Right lobe of liver (tissue), 6 donors: ENCODE measurements around the gene OR5D13. TPM values are rescaled to one million over a fixed set of nuclear protein-coding genes. Genes with fewer than 3 reads are reported as not detected.

Experiments used
- ATAC-seq, 4 donors: fragments of 200-7000 bp; cut with Tn5 transposase; one replicate each; pipeline ENCODE4 v1.9.1; 2020; ENCODE audit warnings: mild to moderate bottlenecking in 4 of 4, moderate library complexity in 4 of 4
- DNase-seq, 3 donors: peaks; one replicate each; pipeline ENCODE4 v3.0.0-alpha.2; 2020
- H3K27ac ChIP-seq, 3 donors: fragments of 200-600 bp; one replicate each; pipeline ENCODE4 v1.8.0; 2022
- H3K27me3 ChIP-seq, 2 donors: fragments of 200-600 bp; one replicate each; pipeline ENCODE4 v1.8.0; 2022
- H3K36me3 ChIP-seq, 4 donors: fragments of 200-600 bp; sonication (generic) in 1 of 4; one replicate each; pipeline versions ENCODE4 v1.5.1 to v1.8.0; 2017 to 2022; ENCODE audit warnings: control low read depth in 1 of 4
- H3K4me1 ChIP-seq, 4 donors: fragments of 200-600 bp; sonication (generic) in 1 of 4; one replicate each; pipeline versions ENCODE4 v1.5.1 to v1.8.0; 2017 to 2022; ENCODE audit warnings: control low read depth in 1 of 4
- H3K4me3 ChIP-seq, 3 donors: fragments of 200-600 bp; one replicate each; pipeline ENCODE4 v1.8.0; 2022
- H3K9me3 ChIP-seq, 4 donors: fragments of 200-600 bp; sonication (generic) in 1 of 4; one replicate each; pipeline versions ENCODE4 v1.5.1 to v1.8.0; 2017 to 2022; ENCODE audit warnings: control low read depth in 1 of 4
- CTCF ChIP-seq, 4 donors: fragments of 200-600 bp in 3 of 4; fragments of 450-650 bp in 1 of 4; IDR thresholded peaks; one replicate each; pipeline versions ENCODE4 v1.5.1 to v1.8.0; 2016 to 2022; ENCODE audit warnings: antibody characterized with exemption in 4 of 4, mild to moderate bottlenecking in 2 of 4
- POLR2A ChIP-seq: fragments of 450-650 bp; IDR thresholded peaks from one replicate; pipeline ENCODE4 v1.6.1; 2017; ENCODE audit warnings: antibody characterized with exemption, mild to moderate bottlenecking
- WGBS: methylation state at CpG from one replicate; pipeline ENCODE4 v1.1.6; 2018; ENCODE audit warnings: low coverage, low lambda C conversion rate; ENCODE audit not compliant: insufficient coverage; ENCODE audit errors: missing lambda C conversion rate; 5-methylcytosine and 5-hydroxymethylcytosine counted together
- intact Hi-C, 2 donors: fragments of 100-400 bp; cut with DNase I; formaldehyde crosslinking; loops; one replicate each; pipeline versions ENCODE4 v1.11.2 to v1.14.1; 2022
- long read RNA-seq: library from polyadenylated mRNA; unstranded; transcript quantifications from one replicate; pipeline ENCODE4 v2.0.0, GENCODE V29; 2019
- total RNA-seq, 6 experiments: library from RNA; depleted of rRNA in 2 of 6; stranded (reverse); fragments of >200 nt in 2 of 6; fragmentation: NEBNext Ultra II Directional in 3 of 6; extraction: Animal tissue kit (Norgen Biotek cat#: 25700) in 3 of 6; gene quantifications; one replicate each; pipeline versions ENCODE4 v1.1.0 to v1.2.4, GENCODE V29; 2016 to 2023
- donor health status: DM: no; HTN: yes; CAD: no.
- donor health status: DM: no; HTN: no; CAD: no.
- donor health status: DM: no; HTN: no; CAD: no.
- donor health status: DM: no; HTN: yes; CAD: no.
- donor health status: DM: no; HTN: yes; CAD: no.

The OR5D13 gene, protein sequence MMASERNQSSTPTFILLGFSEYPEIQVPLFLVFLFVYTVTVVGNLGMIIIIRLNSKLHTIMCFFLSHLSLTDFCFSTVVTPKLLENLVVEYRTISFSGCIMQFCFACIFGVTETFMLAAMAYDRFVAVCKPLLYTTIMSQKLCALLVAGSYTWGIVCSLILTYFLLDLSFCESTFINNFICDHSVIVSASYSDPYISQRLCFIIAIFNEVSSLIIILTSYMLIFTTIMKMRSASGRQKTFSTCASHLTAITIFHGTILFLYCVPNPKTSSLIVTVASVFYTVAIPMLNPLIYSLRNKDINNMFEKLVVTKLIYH
- not detected for total RNA-seq
- long read RNA-seq = 0 reads

DNA sequence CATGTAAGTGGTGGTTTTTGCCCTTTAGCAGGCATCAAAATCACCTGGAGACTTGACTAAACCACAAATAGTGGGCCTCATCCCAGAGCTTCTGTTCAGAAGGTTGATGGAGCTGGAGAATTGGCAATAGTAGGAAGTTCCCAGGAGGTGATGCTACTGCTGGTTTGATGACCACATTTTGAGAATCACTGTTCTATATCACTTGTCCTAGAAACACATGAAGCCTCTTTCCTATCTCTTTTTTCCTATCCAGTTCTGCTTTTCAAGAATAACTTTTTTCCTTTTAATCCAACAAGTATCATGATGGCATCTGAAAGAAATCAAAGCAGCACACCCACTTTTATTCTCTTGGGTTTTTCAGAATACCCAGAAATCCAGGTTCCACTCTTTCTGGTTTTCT is at the start of gene OR5D13:
Gene OR5D13, plus strand, starts transcription at position 301 of the 400 bp plus-strand sequence. Its CDS starts 0 bp downstream, at position 301.
- TF ChIP-seq POLR2A (no peak), CTCF (IDR thresholded peaks at IDR 0.05) (no peak)
- ATAC-seq = no peak
- no peak for DNase-seq
- intact Hi-C loops = no loop called here
- H3K4me3 ChIP-seq = no peak within 1 kb of the TSS
- no peaks in the 10 kb centered on the region for H3K9me3 ChIP-seq
- H3K27ac ChIP-seq = no peak within 1 kb of the TSS
- H3K36me3 ChIP-seq = no peaks in the 10 kb centered on the region
- no peaks in the 10 kb centered on the region for H3K4me1 ChIP-seq
- H3K27me3 ChIP-seq = no peaks in the 10 kb centered on the region

- no peaks in the 10 kb centered on the region for H3K4me1 ChIP-seq
- DNase-seq = no peak
- WGBS = 15% methylated on average over 5 of the region's 5 CpGs
Measured at GRCh38 chr11:55726715-55727324, 46.4 kb upstream of the OR5D13 start.

DNA sequence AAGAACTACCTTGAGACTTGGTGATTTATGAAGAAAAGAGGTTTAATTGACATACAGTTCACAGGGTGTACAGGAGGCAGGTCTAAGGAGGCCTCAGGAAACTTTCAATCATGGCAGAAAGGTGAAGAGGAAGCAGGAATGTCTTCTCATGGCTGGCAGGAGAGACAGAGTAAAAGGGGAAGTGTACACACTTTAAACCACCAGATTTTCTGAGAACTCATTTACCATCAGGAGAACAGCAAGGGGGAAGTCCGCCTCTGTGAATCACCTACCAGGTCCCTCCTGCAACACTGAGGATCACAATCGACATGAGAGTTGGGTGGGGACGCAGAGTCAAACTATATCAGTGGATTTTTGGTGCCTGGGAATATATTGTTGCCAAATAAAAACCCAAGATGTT is 40.3 kb upstream of the OR5D13 start:
- 21% methylated on average over 3 of the region's 3 CpGs for WGBS
- DNase-seq = no peak
- Histone ChIP-seq H3K4me3 (no peak overlapping the region), H3K27me3 (no peaks in the 10 kb centered on the region), H3K36me3 (no peaks in the 10 kb centered on the region), H3K9me3 (no peaks in the 10 kb centered on the region), H3K4me1 (no peaks in the 10 kb centered on the region), H3K27ac (no peak overlapping the region)
- ATAC-seq = no peak
- TF ChIP-seq POLR2A (no peak), CTCF (IDR thresholded peaks at IDR 0.05) (no peak)
- intact Hi-C loops = no loop called here

More at GRCh38 chr11:55726715-55727324, 46.4 kb upstream of the OR5D13 start:
- no peak overlapping the region for H3K27ac ChIP-seq
- ATAC-seq = no peak
- H3K9me3 ChIP-seq = peaks cover 0 to 3% (median 0%) of the 10 kb centered on the region in 4 donors
- intact Hi-C loops = no loop called here
- H3K27me3 ChIP-seq = no peaks in the 10 kb centered on the region
- no peak overlapping the region for H3K4me3 ChIP-seq
- TF ChIP-seq CTCF (IDR thresholded peaks at IDR 0.05) = peak in 1 of 4 donors; percentile 10
- no peak for TF ChIP-seq POLR2A
- no peaks in the 10 kb centered on the region for H3K36me3 ChIP-seq

DNA sequence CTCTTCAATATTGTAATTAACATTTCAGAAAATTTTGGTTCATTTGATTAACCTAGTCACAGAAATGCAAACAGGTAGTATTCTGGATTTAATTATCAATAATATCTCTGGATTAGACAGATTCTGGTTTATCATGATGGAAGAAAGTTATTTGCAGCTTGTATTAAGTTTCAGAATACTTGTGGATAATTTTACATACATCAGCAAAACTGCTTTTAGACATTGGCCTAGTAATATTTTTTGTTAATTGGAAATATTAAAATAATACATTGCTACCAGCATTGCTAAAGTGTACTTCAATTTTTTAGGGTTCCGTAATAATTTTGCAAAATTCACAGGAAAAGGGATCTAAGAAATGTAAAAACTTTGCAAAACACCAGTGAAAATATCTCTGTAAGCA is 18.4 kb downstream of the OR5D13 start:
- H3K4me1 ChIP-seq = no peaks in the 10 kb centered on the region
- H3K9me3 ChIP-seq = no peaks in the 10 kb centered on the region
- H3K4me3 ChIP-seq = no peak overlapping the region
- intact Hi-C loops = no loop called here
- DNase-seq (no peak), ATAC-seq (no peak)
- no peaks in the 10 kb centered on the region for H3K27me3 ChIP-seq
- 75% methylated on average over 1 of the region's 1 CpG for WGBS
- no peaks in the 10 kb centered on the region for H3K36me3 ChIP-seq
- H3K27ac ChIP-seq = no peak overlapping the region
- TF ChIP-seq CTCF (IDR thresholded peaks at IDR 0.05) = no peak
- TF ChIP-seq POLR2A = no peak
